SW 1271 (cell line): Measurements from ENCODE around the gene FBXO30.

ENCODE experiments used
- DNase-seq, 2 experiments: peaks; one replicate each; lab custom pipeline; 2025; lab: John Stamatoyannopoulos, UW

FBXO30 gene

DNA sequence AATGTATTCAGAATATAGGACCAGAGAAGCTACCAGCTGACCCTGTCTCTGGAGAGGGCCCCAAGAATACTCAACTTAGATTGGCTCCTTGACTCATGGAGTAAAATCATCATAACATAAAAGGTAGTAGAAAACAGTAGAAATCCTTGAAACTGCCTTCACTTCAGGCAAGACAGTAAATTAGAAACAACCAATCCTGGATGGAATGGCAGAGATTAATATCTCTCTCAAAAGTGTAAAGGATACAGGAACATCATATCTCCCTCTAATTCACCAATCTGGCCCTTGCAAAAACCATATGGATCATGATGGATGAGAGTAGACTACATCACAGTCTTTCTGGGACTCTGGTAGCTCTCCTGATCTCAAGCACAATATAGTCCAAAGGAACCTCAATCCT is 58.9 kb downstream of the FBXO30 start:
- DNase-seq, result no peak

DNA sequence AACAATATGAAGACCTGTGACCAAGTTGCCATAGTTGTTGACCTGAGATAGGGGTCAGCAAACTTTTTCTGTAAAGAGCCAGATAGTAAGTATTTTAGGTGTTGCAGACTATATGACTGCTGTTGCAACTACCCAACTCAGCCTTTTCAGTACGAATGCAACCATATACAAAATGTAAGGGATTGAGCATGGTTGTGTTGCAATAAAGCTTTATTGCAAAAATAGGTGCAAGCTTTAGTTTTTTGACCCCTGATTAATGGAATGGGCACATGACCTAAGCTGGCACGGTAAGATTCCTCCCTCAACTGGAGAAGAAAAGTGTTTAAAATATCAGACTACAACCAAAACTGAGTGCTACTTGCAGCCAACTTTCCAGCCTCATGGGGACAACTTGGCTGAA is 62.0 kb downstream of the FBXO30 start:
- no peak for DNase-seq

DNA sequence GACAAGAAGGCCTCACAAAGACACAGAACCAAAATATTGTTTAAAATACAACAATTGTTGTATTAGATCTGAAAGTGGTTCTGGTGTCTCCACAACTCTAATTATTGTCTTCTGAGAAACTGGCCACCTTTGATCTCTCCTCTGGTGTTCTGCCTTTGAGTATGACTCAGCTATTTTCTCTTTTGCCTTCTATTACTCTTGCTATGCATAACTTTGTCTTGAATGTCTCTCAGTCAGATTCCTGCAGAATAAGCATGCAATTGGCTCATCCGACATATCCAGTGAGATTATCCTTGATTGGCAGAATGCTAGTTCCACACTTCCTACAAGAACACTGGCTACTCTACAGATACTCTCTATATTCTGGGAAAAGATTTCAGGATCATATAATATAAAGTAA is 65.0 kb downstream of the FBXO30 start:
- no peak for DNase-seq

DNA sequence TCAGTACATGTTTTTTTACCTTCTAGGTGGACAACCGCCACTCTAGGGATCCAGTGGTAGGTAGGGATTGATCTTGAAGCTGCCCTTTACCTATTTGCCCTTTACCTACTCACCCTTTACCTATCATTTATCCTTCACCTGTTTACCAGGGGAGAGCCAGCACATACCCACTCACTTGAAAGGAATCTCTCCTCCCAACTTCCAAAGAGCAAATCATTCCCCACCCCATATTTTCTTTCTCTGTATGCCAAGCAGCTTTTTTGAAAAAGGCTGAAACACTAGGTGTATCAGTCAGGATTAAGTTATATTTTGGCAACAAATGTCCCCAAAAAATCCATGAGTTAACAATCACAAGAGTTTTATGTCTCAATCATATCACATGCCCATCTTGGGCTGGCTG is 68.7 kb downstream of the FBXO30 start:
- DNase-seq, result no peak

DNA sequence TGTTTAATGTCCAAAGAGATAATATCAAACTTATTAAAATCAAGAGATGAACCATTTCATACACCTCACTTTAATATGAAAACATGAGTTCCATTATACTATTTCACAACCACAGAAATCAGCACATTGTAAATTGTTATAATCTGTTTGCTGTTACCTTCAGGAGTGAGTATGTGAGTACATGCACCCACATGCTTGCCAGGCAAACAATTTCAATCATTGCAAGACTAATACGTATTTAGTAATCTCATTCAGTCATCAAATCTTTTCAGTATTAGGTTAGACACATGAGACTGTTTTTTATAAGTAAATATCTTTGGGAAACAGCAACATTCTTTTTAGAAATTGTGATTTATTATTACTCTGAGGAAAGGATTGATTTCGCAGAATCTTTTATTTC is 70.0 kb downstream of the FBXO30 start:
- DNase-seq, result no peak
